GM13977 (cell line): Measurements from ENCODE around the gene CACNA2D4.

Source experiments
- DNase-seq: peaks from one replicate; pipeline ENCODE4 v3.0.0; 2012; ENCODE audit warnings: low spot score
- CTCF ChIP-seq: IDR thresholded peaks from 2 replicates; pipeline ENCODE4 v1.5.1; 2012; ENCODE audit warnings: mild to moderate bottlenecking, control low read depth; ENCODE audit not compliant: insufficient read depth; ENCODE audit errors: extremely low read depth, missing control alignments
- in situ Hi-C: fragments of 300-500 bp; cut with MboI; formaldehyde crosslinking; loops from one replicate; pipeline ENCODE4 v1.12.0; 2022; ENCODE audit warnings: low sequenced_read_pairs, low pct_unique_long_range_greater_than_20kb, mixed read lengths, inconsistent platforms; ENCODE audit not compliant: unreplicated experiment

Gene CACNA2D4

GRCh38 chr12:1800401-1801302 is 117.8 kb downstream of the CACNA2D4 start:
- peak; percentile 65 for DNase-seq
- in situ Hi-C loops: no loop called here
- peak; percentile 74 for TF ChIP-seq CTCF

- no peak for DNase-seq
- TF ChIP-seq CTCF: no peak
- in situ Hi-C loops: no loop called here
Observed at GRCh38 chr12:1799882-1800400, 118.5 kb downstream of the CACNA2D4 start.

- no peak for TF ChIP-seq CTCF
- in situ Hi-C loops: no loop called here
- DNase-seq: no peak
Observed at GRCh38 chr12:1799051-1799881, 119.2 kb downstream of the CACNA2D4 start.

- in situ Hi-C loops: no loop called here
- TF ChIP-seq CTCF: no peak
- peak; percentile 10 for DNase-seq
Observed at GRCh38 chr12:1798641-1799020, 119.8 kb downstream of the CACNA2D4 start.

GRCh38 chr12:1797991-1798640 is 120.3 kb downstream of the CACNA2D4 start:
- DNase-seq: peak; percentile 9
- in situ Hi-C loops: no loop called here
- TF ChIP-seq CTCF: no peak
